ENCODE results near the gene TBCC.
"Not testable (repeated sequence)": the region's sequence is repeated elsewhere in the genome, so short reads cannot be mapped to it uniquely, and the experiment has no call there.

Gene TBCC

GRCh38 chr6:42709871-42710270 lies 36.0 kb downstream of the TBCC start:
- no peaks in the 10 kb centered on the region for H3K36me3 ChIP-seq (ENCODE audit: control insufficient read depth, insufficient read depth, low read length)
- no peaks in the 10 kb centered on the region for H3K27me3 ChIP-seq (ENCODE audit: control insufficient read depth, insufficient read depth, low read length)
- H3K9me3 ChIP-seq (ENCODE audit: control insufficient read depth, insufficient read depth, low read length): no peaks in the 10 kb centered on the region; the same call in 1 of the 2 replicates
- no peak overlapping the region for H3K4me3 ChIP-seq (ENCODE audit: low read depth, low read length)
- H3K27ac ChIP-seq (ENCODE audit: low read depth, low read length): peak overlapping the region; percentile 69
- H3K4me1 ChIP-seq (ENCODE audit: control insufficient read depth, insufficient read depth, low read length): peaks cover 8% of the 10 kb centered on the region
- no peak overlapping the region for H3K9ac ChIP-seq (ENCODE audit: low read depth, low read length)

DNA sequence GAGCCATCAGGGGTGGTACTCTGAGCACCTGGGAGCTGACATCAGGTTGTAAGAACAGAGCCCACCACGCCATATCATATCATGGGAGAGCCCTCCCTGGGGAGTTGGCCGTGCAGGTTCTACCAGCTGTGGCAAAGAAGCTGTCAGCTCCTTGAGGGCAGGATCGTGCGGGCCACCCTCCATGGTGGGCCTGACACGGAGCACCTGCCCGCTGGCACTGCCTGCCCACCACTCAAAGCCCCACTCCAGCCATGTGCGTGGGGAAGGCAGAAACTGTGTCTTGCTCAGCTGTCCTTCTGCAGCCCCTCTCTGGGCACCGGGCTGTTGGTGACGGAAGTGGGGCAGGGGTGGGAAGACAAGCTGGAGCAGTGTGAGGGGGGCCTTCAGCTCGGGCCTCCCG lies 37.8 kb downstream of the TBCC start:
- Histone ChIP-seq H3K36me3 (ENCODE audit: control insufficient read depth, insufficient read depth, low read length) (no peaks in the 10 kb centered on the region), H3K27ac (ENCODE audit: low read depth, low read length) (no peak overlapping the region), H3K27me3 (ENCODE audit: control insufficient read depth, insufficient read depth, low read length) (no peaks in the 10 kb centered on the region), H3K9me3 (ENCODE audit: control insufficient read depth, insufficient read depth, low read length) (no peaks in the 10 kb centered on the region; the same call in 1 of the 2 replicates), H3K4me3 (ENCODE audit: low read depth, low read length) (no peak overlapping the region), H3K4me1 (ENCODE audit: control insufficient read depth, insufficient read depth, low read length) (peaks cover 8% of the 10 kb centered on the region), H3K9ac (ENCODE audit: low read depth, low read length) (no peak overlapping the region)

DNA sequence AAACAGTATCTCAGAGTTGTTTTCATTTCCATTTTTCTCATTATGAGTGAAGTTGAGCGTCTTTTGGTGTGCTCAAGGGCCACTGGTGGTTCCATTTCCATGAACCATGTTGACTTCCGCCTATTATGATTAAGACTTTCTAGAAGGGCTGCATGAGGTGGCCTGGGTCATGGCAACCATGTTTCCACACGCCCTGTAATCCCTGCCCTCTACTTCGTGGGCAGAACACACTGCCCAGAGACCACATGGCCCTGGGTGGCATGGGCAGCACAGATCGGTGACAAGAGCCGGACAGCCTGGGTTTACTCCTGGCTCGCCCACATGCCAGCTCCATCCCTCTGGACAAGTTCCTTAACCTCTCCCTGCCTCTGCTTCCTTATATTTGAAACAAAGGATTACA lies 38.3 kb downstream of the TBCC start:
- Histone ChIP-seq H3K27ac (ENCODE audit: low read depth, low read length) (no peak overlapping the region), H3K4me3 (ENCODE audit: low read depth, low read length) (no peak overlapping the region), H3K27me3 (ENCODE audit: control insufficient read depth, insufficient read depth, low read length) (no peaks in the 10 kb centered on the region), H3K9ac (ENCODE audit: low read depth, low read length) (no peak overlapping the region), H3K9me3 (ENCODE audit: control insufficient read depth, insufficient read depth, low read length) (no peaks in the 10 kb centered on the region; the same call in 1 of the 2 replicates), H3K4me1 (ENCODE audit: control insufficient read depth, insufficient read depth, low read length) (peaks cover 8% of the 10 kb centered on the region), H3K36me3 (ENCODE audit: control insufficient read depth, insufficient read depth, low read length) (no peaks in the 10 kb centered on the region)

- no peaks in the 10 kb centered on the region; the same call in 1 of the 2 replicates for H3K4me1 ChIP-seq (ENCODE audit: control insufficient read depth, insufficient read depth, low read length)
- no peaks in the 10 kb centered on the region for H3K9me3 ChIP-seq (ENCODE audit: control insufficient read depth, insufficient read depth, low read length)
- H3K27me3 ChIP-seq (ENCODE audit: control insufficient read depth, insufficient read depth, low read length): no peaks in the 10 kb centered on the region
- H3K36me3 ChIP-seq (ENCODE audit: control insufficient read depth, insufficient read depth, low read length): no peaks in the 10 kb centered on the region
- H3K27ac ChIP-seq (ENCODE audit: low read depth, low read length): no peak overlapping the region
- H3K4me3 ChIP-seq (ENCODE audit: low read depth, low read length): no peak overlapping the region
- no peak overlapping the region for H3K9ac ChIP-seq (ENCODE audit: low read depth, low read length)
Observed at GRCh38 chr6:42704937-42705374, 40.9 kb downstream of the TBCC start.

DNA sequence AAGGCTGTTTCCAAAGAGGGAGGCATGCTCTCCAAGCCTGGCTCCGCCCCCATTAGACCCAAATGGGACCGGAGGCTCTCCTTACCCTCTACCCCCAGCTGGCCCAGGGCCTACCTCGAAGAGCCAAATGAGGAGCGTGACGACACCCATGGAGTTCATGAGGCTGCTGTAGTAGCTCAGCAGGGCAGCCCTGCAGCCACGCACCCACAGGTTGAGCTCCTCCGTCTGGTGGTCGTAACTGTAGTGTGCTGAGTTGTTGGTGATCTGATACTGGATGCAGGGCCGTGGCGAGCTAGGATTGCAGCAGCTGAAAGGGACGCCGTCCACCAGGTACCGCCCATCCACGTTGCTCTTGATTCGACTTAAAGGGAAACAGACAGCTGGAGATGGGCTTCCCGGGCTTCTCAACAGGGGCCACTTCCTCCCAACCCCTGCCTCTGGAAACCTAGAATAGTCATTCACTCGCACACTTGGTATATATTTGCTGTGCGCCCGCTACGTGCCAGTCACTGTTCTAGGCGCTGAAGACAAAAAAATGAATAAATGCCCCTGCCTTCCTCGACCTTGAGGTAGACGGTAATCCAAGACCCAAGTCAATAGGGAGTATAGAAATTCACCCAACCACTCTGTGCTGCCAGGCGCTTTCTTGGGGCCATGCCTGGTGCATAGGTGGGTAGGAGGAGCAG lies 41.5 kb downstream of the TBCC start:
- Histone ChIP-seq H3K9ac (ENCODE audit: low read depth, low read length) (peak overlapping the region; percentile 2; the same call in 1 of the 2 replicates), H3K4me1 (ENCODE audit: control insufficient read depth, insufficient read depth, low read length) (no peaks in the 10 kb centered on the region), H3K36me3 (ENCODE audit: control insufficient read depth, insufficient read depth, low read length) (no peaks in the 10 kb centered on the region), H3K9me3 (ENCODE audit: control insufficient read depth, insufficient read depth, low read length) (no peaks in the 10 kb centered on the region), H3K4me3 (ENCODE audit: low read depth, low read length) (peak overlapping the region; percentile 3; the same call in 1 of the 2 replicates), H3K27ac (ENCODE audit: low read depth, low read length) (no peak overlapping the region), H3K27me3 (ENCODE audit: control insufficient read depth, insufficient read depth, low read length) (no peaks in the 10 kb centered on the region)

DNA sequence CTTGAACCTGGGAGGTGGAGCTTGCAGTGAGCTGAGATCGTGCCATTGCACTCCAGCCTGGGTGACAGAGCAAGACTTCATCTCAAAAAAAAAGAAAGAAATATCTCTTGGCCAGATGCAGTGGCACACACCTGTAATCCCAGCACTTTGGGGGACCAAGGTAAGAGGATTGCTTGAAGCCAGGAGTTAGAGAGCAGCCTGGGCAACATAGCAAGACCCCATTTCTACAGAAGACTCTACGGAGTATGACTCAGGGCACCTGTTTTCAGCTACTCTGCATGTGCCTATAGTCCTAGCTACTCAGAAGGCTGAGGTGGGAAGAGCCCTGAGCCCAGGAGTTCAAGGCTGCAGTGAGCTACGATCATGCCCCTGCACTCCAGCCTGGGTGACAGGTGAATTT lies 43.1 kb downstream of the TBCC start:
- H3K4me3 ChIP-seq (ENCODE audit: low read depth, low read length); H3K9me3 ChIP-seq (ENCODE audit: control insufficient read depth, insufficient read depth, low read length); H3K36me3 ChIP-seq (ENCODE audit: control insufficient read depth, insufficient read depth, low read length); H3K4me1 ChIP-seq (ENCODE audit: control insufficient read depth, insufficient read depth, low read length); H3K9ac ChIP-seq (ENCODE audit: low read depth, low read length); H3K27ac ChIP-seq (ENCODE audit: low read depth, low read length); H3K27me3 ChIP-seq (ENCODE audit: control insufficient read depth, insufficient read depth, low read length): not testable (repeated sequence)

- Histone ChIP-seq H3K4me1 (ENCODE audit: control insufficient read depth, insufficient read depth, low read length) (no peaks in the 10 kb centered on the region), H3K4me3 (ENCODE audit: low read depth, low read length) (no peak overlapping the region), H3K27ac (ENCODE audit: low read depth, low read length) (no peak overlapping the region), H3K9ac (ENCODE audit: low read depth, low read length) (no peak overlapping the region), H3K36me3 (ENCODE audit: control insufficient read depth, insufficient read depth, low read length) (no peaks in the 10 kb centered on the region), H3K27me3 (ENCODE audit: control insufficient read depth, insufficient read depth, low read length) (no peaks in the 10 kb centered on the region), H3K9me3 (ENCODE audit: control insufficient read depth, insufficient read depth, low read length) (no peaks in the 10 kb centered on the region)
Observed at GRCh38 chr6:42702200-42702599, 43.7 kb downstream of the TBCC start.

DNA sequence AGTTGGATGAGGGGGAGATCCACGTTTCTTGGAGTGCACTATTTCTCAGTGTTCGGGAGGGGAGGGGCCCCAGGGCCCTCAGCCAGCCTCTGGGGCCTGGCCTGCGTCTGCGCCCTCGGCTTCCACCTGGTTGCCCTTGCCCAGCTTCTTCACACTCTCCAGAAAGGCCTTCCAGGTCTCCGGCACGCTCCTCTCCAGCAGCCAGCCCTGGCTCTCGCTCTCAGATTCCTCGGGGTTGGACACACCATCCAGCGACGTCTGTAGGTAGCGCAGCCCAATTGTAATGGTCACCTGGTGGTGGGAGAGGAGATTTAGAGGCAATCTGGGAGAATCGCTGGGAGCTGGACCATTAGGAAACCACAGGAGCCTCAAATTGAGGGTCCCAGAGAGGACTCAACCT lies 47.7 kb downstream of the TBCC start:
- no peaks in the 10 kb centered on the region for H3K4me1 ChIP-seq (ENCODE audit: control insufficient read depth, insufficient read depth, low read length)
- H3K9ac ChIP-seq (ENCODE audit: low read depth, low read length): no peak overlapping the region; the same call in 1 of the 2 replicates
- H3K27ac ChIP-seq (ENCODE audit: low read depth, low read length): no peak overlapping the region
- H3K36me3 ChIP-seq (ENCODE audit: control insufficient read depth, insufficient read depth, low read length): peaks cover 18% of the 10 kb centered on the region; the same call in 1 of the 2 replicates
- H3K4me3 ChIP-seq (ENCODE audit: low read depth, low read length): no peak overlapping the region
- no peaks in the 10 kb centered on the region for H3K9me3 ChIP-seq (ENCODE audit: control insufficient read depth, insufficient read depth, low read length)
- H3K27me3 ChIP-seq (ENCODE audit: control insufficient read depth, insufficient read depth, low read length): no peaks in the 10 kb centered on the region

DNA sequence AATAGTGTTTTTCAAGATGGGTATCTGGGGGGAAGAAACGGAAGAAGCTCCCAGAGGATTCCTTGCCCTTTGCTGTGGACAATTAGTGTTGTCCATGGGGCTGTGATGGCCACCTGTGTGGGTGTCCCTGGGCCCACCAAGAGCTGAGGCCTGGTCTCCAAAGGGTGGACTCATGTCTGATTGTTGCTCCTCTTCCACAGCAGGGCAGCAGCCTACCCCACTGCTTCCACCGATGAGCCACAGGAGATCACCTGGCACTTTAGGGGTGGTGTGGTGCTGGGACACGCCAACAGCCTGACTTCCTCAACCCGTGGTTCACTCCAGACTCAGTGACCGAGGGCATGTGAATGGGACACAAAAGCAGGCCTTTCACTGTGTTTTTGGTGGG lies 48.6 kb downstream of the TBCC start:
- H3K27ac ChIP-seq (ENCODE audit: low read depth, low read length): no peak overlapping the region

GRCh38 chr6:42696526-42697267 lies 49.2 kb downstream of the TBCC start:
- Histone ChIP-seq H3K4me1 (ENCODE audit: control insufficient read depth, insufficient read depth, low read length) (no peaks in the 10 kb centered on the region), H3K36me3 (ENCODE audit: control insufficient read depth, insufficient read depth, low read length) (peaks cover 33% of the 10 kb centered on the region), H3K27me3 (ENCODE audit: control insufficient read depth, insufficient read depth, low read length) (no peaks in the 10 kb centered on the region), H3K9me3 (ENCODE audit: control insufficient read depth, insufficient read depth, low read length) (no peaks in the 10 kb centered on the region), H3K4me3 (ENCODE audit: low read depth, low read length) (no peak overlapping the region), H3K27ac (ENCODE audit: low read depth, low read length) (no peak overlapping the region), H3K9ac (ENCODE audit: low read depth, low read length) (no peak overlapping the region)

More for the DNA sequence above, 48.6 kb downstream of the TBCC start:
- Histone ChIP-seq H3K4me1 (ENCODE audit: control insufficient read depth, insufficient read depth, low read length) (no peaks in the 10 kb centered on the region), H3K27me3 (ENCODE audit: control insufficient read depth, insufficient read depth, low read length) (no peaks in the 10 kb centered on the region), H3K4me3 (ENCODE audit: low read depth, low read length) (no peak overlapping the region), H3K36me3 (ENCODE audit: control insufficient read depth, insufficient read depth, low read length) (peaks cover 28% of the 10 kb centered on the region), H3K9ac (ENCODE audit: low read depth, low read length) (no peak overlapping the region), H3K9me3 (ENCODE audit: control insufficient read depth, insufficient read depth, low read length) (no peaks in the 10 kb centered on the region)

- Histone ChIP-seq H3K9ac (ENCODE audit: low read depth, low read length) (no peak overlapping the region), H3K4me1 (ENCODE audit: control insufficient read depth, insufficient read depth, low read length) (no peaks in the 10 kb centered on the region), H3K9me3 (ENCODE audit: control insufficient read depth, insufficient read depth, low read length) (no peaks in the 10 kb centered on the region), H3K36me3 (ENCODE audit: control insufficient read depth, insufficient read depth, low read length) (peaks cover 54% of the 10 kb centered on the region), H3K27ac (ENCODE audit: low read depth, low read length) (no peak overlapping the region), H3K4me3 (ENCODE audit: low read depth, low read length) (no peak overlapping the region), H3K27me3 (ENCODE audit: control insufficient read depth, insufficient read depth, low read length) (no peaks in the 10 kb centered on the region)
Observed at GRCh38 chr6:42694586-42694985, 51.3 kb downstream of the TBCC start.
